ENCODE data around the gene CST7.

CST7 gene

DNA sequence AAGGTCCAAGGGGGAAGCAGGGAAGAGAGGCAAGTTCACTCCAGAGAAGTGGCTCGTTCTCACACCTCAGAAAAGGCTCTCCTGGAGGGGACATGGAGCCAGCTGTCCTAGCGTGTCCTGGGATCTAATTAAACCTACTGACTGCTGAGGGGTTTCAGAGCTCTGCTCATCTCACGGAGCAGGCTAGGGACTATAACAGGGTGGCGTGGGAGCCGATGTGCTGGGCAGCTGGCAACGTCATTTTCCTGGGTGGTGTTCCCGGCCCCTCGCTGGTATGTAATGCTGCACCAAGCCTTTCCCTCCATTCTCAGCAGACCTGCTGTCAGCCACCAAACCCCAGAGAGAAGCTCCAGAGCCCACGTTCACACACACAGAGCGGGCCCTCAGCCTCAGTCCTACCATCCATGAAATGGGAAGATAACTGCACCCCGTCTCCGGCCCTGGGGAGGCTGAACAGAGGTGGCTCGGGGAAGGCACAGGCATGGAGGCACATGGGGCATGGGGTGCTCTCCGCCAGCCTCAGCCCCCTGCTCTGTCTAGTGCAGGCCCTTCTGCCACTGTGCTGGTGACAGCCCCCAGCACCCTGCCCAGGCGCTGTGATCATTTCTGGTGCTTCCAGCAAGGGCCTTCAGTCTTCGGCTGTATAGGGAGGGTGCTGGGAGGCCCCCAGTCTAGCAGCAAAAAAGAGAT is 1.9 kb downstream of the CST7 start:
- no peak for DNase-seq (ENCODE audit: low read depth)

DNA sequence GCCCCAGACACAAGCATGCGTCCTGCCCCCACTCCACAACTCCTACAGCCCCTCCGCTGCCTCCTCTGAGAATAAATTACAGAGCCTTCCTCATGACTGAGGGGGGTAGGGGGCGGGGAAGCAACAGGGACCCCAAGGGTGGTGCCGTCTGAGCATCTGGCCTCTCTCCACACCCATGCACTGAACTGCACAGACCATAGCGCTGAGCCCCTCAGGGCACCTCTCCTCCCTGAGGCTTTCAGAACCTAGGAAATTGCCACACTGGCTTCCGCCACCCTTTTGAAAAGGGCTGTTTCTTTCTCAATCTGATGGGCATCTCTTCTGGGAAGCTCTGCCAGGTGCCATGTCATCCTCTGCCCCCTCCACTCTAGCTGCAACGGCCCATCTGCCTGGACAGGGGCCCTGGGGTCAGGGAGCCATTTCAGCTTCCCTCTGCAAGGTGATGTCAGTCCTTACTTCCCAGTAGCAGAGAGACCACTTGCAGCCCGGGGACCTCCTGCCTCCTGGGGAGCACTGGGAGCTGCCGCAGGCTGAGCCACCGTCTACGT is 2.5 kb downstream of the CST7 start:
- DNase-seq (ENCODE audit: low read depth) = no peak

DNA sequence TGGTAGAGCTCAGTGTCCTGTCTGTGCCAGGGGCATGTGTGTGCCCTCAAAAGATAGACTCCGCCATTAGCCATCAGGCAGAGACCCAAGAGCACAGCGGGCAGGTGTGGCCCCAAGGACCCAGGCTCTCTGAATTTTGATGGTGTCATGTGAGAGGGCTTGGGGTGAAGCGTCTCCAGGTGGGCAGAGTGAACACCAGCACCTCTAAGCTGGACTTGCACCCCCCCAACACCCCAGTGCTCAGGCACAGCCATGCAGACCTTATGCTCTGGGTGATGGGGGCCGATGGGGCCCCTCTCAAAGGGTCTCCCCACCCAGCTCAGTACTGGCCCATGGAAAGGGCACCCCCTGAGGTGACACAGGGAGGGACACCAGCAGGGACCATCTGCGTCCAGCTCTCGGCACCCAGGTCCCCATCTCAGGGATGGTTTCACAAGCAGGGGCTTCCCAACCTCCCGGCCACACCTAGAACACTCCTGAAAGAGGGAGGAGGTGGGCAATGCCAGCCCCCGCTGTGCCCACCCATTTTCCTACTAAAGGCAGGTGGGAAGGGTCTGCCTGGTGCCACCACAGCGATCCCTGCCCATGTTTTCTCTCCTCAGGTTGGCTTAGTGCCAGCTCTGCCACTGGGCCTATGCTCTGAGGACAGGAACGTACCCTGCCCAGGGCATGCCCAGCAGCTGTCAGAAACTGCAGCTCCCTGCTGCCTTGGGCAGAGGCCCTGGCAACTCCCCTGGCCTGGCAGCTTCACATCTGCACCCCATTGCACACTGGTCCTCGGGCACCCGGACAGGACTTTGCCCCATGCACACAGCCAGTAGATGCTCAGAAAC is 3.5 kb downstream of the CST7 start:
- DNase-seq (ENCODE audit: low read depth) = no peak

DNA sequence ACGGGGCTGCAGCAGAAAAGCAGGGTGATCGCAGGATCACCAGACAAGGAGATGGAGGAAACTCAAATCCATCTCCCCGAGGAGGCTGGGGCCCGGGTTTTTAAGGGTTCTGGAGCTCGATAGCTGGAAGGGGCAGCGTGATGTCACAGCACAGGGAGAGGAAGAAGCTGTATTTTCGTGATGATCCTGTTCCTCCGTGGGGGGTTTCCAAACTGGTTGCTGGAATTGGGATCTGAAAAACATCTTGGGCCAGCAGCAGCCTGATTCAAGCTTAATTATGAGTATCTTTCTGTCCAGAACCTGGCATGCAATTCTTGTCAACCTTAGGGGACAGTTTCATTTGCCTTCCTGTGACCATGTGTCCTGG is 4.1 kb downstream of the CST7 start:
- no peak for DNase-seq (ENCODE audit: low read depth)

DNA sequence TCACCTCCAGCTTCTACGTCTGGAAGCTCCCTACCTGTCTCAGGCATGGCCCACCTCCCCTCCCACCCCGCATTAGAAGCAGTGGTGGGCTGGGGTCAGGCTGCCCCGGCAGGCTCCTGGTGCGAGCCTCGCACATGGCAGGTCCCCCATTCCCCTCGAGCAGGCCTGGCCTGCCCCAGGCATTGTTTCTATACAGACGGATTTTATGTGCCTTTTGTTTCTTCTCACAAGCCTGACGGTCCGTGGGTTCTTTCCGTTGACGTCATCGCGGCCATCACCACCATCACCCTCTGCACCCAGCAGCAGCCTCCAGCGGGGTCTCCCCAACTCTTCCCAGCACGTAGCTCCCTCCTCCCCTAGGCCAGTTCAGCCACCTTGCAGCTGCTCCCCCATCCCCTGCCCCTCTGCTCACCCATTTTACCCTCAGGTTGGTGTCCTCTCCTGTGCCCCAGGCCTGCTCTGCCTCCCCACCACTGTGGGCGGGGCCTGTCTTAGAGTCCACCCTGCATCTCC is 4.6 kb downstream of the CST7 start:
- no peak for DNase-seq (ENCODE audit: low read depth)

DNA sequence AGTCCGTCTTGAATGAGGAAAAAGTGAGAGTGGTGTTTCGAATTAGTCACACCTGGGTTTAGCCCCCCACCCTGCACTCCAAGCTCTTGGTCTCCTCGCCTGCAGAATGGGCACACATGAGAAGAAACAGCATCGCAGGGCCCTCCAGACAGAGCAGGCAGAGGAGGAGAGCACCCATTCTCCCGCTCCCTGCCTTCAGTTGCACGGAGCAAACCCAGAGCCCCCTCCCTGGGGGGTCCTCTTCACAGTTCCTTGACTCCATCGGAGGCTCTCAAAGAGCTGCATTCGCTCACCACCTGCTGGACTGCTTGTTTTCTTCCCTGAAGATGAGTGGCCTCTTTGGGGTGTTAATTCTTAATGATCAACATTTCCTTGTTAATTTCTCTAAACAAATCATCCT is 5.1 kb downstream of the CST7 start:
- no peak for DNase-seq (ENCODE audit: low read depth)

DNA sequence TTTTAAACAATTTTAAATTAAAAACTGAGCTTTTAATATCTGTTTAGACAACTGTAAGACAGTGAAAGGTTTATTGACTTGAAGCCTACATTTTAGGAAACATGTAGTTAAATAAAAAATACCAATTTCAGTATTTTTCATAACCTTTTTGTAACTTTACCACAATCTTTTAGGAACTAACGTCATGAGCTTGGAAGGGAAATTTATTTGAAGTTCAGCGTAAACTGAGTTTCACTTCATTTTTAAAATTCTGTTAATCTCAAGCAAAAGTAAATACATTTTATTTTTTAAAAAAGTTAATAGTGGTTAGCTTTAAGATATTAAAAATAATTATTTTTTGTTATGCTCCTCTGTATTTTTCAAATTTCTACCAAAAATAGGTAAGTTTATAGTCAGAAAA is 5.5 kb downstream of the CST7 start:
- DNase-seq (ENCODE audit: low read depth) = no peak

DNA sequence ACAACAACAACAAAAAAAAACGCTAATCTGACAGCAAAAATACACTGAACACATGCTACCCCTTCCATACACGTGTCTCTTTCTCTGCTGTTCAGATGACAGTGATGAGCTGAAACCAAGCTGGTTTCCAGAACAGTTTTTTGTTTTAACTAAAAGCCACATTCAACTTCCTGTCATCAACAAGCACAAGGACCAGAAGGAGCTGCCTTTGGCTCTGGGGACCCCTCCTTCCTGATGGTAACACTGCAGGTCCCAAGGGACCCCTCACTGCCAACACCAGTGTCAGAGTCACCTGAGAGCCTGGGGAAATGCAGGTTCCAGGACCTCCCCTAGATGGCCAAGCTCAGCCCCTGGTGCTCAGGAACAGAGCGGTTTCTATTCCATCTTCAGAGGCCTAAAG is 6.0 kb downstream of the CST7 start:
- DNase-seq (ENCODE audit: low read depth) = no peak

DNA sequence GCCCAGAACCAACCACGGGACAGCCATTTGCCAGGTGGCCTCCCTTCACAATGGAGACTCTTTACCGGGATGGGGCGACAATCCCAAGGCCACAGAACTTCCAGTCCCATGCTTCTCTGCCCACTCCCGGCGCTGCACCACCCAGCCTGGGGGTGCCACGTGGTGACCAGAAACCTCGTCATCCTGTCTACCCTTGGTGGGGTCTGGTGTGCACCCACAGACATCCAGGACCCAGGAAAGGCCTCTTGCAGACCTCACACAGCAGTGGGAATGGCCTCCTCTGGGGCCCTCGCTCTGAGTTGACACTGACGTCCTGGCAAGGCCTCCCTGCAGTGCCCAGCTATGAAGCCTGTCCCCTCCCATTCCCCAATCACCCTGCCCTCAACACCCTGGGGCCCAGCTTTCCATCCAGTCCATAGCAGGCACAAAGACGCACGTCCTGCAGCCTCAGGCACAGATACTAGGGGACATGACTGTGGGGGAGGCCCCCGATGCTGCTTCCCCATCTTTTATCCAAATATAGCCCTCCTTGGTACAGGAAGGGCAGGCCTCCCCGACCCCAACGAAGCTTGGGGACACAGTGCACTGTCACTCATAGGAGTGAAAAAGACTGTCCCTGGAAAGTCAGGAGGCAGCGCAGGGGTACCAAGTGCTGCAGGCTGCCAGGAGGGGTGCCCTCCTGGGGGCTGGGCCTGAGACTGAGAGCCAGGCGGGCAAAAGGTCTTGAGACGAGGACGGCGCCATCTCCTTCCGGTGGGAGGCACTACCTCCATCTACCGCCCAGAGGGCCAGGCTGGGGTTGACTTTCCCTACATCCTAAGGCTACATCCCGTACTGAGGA is 7.2 kb downstream of the CST7 start:
- DNase-seq (ENCODE audit: low read depth) = no peak

DNA sequence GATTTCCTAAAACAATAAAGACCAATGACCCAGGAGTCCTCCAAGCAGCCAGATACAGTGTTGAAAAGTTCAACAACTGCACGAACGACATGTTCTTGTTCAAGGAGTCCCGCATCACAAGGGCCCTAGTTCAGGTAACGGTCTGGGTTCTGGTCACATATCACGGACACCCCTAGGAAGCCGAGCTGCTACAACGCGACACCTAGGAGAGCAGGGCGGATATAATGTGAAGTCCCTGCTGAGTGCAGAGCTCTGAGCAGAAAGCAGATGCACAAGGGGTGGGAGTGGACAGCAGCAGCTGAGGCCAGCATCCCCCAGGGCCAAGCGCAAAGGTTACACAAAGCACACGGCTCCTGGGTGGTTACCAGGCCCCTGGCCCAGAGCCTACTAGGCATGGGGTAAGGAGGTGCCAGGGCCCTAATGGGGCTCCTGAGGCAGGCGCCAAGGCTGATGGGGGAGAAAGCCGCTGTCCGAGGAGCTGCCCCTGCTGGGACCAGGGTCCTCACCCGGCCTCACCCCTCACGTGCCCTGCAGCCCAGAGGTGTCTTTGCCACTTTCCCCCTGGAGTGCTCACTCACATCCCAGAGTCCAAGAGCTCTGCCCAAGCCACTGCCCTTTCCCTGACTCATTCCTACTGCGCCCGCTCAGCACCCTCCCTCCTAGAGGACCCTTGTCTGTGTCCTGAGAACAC is 8.4 kb downstream of the CST7 start:
- DNase-seq (ENCODE audit: low read depth) = no peak

DNA sequence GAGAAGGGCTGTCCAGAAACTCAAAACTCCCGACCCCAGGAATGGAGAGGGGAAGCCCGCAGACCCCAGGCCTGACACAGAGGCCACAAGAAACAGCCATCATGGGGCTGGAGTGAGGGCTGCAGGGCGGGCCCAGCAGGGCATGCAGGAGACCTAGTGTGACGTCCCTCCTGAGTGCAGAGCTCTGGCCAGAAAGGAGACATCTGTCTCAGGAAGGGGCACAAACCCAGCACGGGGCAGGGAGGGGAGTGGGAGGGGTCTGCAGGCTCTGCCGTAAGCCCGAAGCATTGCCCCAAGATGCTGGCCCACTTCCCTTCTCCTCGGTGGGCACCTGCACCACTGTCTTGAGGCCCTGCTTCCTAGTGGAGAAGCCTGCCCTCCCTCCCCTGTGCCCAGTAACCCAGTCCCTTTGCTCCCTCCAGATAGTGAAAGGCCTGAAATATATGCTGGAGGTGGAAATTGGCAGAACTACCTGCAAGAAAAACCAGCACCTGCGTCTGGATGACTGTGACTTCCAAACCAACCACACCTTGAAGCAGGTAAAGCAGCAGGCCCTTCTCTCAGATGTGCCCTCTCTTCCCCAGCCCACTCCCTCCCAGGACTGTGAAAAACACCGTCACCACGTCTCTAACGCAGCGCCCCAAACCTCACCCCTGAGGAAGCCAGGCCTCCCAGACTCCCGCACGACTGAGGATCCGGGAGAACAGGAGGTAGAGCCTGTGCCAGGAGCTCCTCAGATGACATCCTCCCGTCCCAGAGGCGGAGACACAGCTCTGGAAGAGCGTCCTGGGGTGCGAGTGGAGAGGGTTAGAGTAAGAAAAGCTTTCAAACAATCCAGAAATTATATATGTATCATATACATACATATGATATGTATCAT is 9.7 kb downstream of the CST7 start:
- no peak for DNase-seq (ENCODE audit: low read depth)

DNA sequence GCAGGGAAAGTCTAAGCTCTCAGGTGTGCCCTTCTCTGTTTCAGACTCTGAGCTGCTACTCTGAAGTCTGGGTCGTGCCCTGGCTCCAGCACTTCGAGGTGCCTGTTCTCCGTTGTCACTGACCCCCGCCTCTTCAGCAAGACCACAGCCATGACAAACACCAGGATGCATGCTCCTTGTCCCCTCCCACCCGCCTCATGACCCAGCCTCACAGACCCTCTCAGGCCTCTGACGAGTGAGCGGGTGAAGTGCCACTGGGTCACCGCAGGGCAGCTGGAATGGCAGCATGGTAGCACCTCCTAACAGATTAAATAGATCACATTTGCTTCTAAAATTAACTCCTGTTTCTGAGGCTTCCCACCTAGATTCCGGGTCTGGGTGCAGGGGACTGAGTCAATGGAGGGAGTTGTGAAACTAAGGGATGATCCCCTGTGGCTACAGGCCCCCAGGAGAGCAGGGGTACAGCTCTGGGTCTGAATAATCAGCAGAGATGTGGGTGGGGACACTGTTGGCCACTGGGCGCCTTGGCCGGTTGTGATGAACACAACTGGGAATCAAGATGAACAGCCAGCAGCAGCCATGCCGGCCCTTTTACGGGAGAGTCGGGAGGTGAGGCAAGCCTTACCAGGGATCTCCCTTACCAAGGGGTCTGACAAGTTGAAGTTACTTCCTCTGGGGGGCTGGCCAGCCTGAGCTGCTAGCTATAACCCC is 10.7 kb downstream of the CST7 start:
- no peak for DNase-seq (ENCODE audit: low read depth)

DNA sequence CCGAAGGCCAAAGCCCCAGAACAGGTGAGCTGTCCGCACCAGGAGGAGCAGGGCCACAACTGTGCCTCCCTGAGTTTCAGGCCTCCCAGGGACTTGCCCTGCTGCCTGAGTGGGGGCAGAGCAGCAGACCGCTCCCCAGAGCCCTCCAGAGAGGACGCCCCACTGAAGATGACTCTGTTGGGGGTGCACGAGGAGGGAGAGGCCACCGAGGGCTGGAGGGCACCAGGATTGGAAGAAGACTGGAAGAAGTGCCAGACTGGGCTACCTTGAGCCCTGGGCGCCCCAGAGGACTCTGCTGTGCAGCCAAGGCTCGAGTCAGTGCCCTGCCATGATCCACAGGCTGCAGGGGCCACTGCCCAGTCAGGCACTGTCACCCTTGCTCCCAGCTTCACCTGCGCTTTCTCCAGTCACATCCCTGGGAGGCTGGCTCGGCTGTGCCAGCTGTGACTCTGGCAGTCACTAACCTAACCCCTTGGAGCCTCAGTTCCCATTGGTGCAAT is 11.3 kb downstream of the CST7 start:
- no peak for DNase-seq (ENCODE audit: low read depth)

DNA sequence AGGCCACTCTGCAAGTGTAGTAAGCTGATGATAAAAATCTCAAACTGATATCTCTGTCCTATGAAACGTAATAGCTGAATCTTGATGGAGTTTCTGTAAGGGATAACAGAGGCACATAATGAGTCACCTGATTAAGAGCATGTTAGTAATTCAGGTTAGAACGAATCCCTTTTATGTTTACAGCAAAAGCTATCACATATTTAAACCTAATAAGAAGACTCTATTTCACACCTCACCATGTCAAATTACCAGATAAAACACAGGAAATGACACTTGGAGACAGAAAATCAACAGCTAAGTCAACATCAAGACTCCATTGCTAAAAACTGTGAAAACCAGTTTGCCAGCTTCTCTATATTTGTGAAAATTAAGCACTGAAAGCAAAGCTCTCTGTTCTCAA is 11.8 kb downstream of the CST7 start:
- no peak for DNase-seq (ENCODE audit: low read depth)

DNA sequence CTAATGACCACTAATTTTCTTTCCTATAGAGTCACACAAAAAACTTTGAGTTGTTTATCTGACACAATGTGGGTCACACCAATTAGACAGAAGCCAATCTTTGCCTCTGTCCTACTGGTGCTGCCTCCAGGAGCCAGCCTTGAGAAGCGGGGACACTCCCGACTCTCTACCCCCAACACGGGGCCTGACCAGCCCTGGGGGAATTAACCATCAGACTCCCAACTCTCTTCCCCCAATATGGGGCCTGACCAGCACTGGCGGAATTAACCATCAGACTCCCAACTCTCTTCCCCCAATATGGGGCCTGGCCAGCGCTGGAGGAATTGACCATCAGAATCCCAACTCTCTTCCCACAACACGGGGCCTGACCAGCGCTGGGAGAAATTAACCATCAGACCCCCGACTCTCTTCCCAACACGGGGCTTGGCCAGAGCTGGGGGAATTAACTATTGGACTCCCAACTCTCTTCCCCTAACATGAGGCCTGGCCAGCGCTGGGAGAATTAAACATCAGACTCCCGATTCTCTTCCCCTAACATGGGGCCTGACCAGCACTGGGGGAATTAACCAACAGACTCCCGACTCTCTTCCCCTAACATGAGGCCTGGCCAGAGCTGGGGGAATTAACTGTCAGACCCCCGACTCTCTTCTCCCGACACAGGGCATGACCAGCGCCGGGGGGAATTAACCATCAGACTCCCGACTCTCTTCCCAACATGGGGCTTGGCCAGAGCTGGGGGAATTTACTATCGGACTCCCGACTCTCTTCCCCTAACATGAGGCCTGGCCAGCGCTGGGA is 12.5 kb downstream of the CST7 start:
- DNase-seq (ENCODE audit: low read depth) = no peak

DNA sequence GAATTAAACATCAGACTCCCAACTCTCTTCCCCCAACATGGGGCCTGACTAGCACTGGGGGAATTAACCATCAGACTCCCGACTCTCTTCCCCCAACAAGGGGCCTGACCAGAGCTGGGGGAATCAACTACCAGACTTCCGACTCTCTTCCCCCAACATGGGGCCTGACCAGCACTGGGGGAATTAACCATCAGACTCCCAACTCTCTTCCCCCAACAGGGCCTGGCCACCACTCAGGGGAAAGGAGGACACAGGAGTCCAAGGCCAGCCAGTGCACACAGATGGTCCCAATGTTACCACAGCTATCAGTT is 13.1 kb downstream of the CST7 start:
- no peak for DNase-seq (ENCODE audit: low read depth)

DNA sequence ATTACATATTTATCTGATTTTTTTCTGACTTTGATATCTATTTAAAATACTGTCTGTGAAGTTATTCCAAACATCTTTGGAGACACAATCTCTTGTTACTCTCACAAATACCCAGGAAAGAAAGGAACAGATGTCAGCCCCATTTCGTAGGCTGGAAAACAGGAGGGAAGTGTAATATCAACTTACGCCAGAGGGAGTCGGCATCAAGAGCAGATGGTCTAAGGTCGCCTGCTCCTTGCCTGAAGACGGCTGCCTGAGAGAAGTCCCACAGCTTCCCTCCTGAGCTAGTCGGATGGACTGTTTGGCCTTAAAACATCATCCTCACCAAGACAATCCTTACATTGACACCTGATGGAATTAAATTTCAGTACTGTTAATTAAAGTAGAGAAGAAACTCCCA is 13.4 kb downstream of the CST7 start:
- DNase-seq (ENCODE audit: low read depth) = no peak

DNA sequence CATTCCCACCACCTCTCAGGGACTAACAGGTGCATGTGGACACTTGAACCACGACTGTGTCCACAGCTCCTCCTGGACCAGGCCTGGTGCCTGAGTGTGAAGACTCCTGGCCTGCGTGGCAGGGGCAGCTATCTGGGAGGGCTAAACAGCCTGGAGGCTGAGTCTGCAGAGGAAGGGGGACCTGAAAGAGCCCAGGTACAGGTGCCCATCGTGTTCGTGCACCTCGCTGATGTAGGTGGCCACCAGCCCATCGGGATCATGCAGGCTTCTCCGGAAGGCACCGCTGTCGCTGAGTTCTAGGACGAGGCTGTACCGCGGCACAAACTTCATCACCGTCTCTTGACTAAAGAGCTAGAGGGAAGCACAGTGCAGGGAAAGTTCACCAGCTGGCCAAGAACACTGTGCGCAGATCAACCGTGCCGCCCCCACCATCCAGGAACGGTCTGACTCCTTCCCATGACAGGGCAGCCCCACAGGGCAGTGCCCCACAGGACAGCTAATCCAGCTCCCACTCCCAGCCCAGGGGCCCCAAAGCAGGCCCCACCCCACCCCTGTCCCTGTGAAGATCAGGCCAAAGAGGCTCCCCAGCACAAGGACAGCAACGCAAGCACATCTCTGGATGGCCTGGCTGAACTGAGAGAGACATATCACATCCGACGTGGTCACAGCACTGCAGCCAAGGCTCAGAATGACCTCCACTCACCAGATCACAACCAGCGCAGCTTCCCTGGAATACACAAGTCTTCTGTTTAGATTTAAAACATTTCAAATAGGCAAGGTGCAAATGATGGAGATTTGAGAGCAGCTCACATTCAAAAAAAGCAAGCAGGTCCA is 14.8 kb downstream of the CST7 start:
- DNase-seq (ENCODE audit: low read depth) = no peak

DNA sequence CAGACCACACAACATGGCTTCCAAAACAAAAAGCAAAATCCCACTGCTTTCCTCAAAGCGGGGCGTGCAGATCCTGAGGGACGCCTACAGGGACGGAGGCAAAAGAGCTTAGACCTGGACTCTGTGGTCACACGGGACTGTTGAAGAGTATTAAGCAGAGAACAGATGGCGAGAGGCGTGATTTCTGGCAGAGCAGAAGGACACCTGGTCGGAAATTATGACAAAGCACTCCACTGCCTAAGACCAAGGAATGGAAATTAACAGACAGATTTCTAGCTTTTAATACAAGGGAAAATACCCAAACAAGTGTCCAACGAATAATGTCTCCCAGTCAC is 15.4 kb downstream of the CST7 start:
- DNase-seq (ENCODE audit: low read depth) = no peak

Data from stimulated activated CD8-positive, alpha-beta memory T cell treated with anti-CD3 and anti-CD28 coated beads, Interleukin-15, amount 100 ng/mL, for 24 hours (primary cell).